OCI-LY7 (cell line): ENCODE data around the gene EDC3. TPM values are rescaled to one million over a fixed set of nuclear protein-coding genes. Genes with fewer than 3 reads are reported as not detected.
"Not testable (repeated sequence)": the region's sequence is repeated elsewhere in the genome, so short reads cannot be mapped to it uniquely, and the experiment has no call there.

ENCODE experiments used
- BruUV-seq: library from RNA; stranded (reverse); fragments of 400-500 nt; replicated peaks from 2 replicates; lab custom pipeline; 2021; lab: Mats Ljungman, UMichigan
- CTCF ChIA-PET: fragments of 300-600 bp; sonication (Branson Sonifier 250); formaldehyde crosslinking; loops from one replicate; lab custom pipeline; 2022; ENCODE audit warnings: antibody characterized with exemption; ENCODE audit not compliant: unreplicated experiment; lab: Charles Lee
- POLR2A ChIA-PET: fragments of 300-600 bp; sonication (Branson Sonifier 250); formaldehyde crosslinking; loops from one replicate; lab custom pipeline; 2022; ENCODE audit warnings: antibody characterized with exemption; lab: Charles Lee
- DNase-seq: peaks from one replicate; pipeline ENCODE4 v3.0.0-alpha.2; 2015; ENCODE audit warnings: low spot score
- H2AFZ ChIP-seq: fragments of 200-600 bp; sonication (generic), shearing (Covaris generic); 2 replicates; pipeline ENCODE4 v1.6.1; 2014; ENCODE audit warnings: mild to moderate bottlenecking, antibody characterized with exemption, low read length, moderate library complexity
- H3K27ac ChIP-seq: fragments of 200-600 bp; sonication (generic); 2 replicates; pipeline ENCODE4 v1.5.1; 2014; ENCODE audit warnings: mixed run types, low read depth, mild to moderate bottlenecking, moderate library complexity, low read length, inconsistent platforms; ENCODE audit not compliant: poor library complexity, severe bottlenecking
- H3K36me3 ChIP-seq: fragments of 200-600 bp; sonication (generic); 2 replicates; pipeline ENCODE4 v1.6.1; 2014; ENCODE audit warnings: mild to moderate bottlenecking, antibody characterized with exemption, low read length, moderate library complexity, mixed read lengths; ENCODE audit not compliant: insufficient read depth
- H3K4me1 ChIP-seq: fragments of 200-600 bp; sonication (generic); 2 replicates; pipeline ENCODE4 v1.5.1; 2014; ENCODE audit warnings: mild to moderate bottlenecking, low read length; ENCODE audit not compliant: insufficient read depth, poor library complexity, severe bottlenecking
- H3K4me2 ChIP-seq: fragments of 200-600 bp; sonication (generic); 2 replicates; pipeline ENCODE4 v1.6.1; 2014; ENCODE audit warnings: mild to moderate bottlenecking, low read length
- H3K4me3 ChIP-seq: fragments of 200-600 bp; sonication (generic); 2 replicates; pipeline ENCODE4 v1.5.1; 2014; ENCODE audit warnings: mild to moderate bottlenecking, low read depth, low read length; ENCODE audit not compliant: poor library complexity, severe bottlenecking
- H3K79me2 ChIP-seq: fragments of 200-600 bp; sonication (generic); 2 replicates; pipeline ENCODE4 v1.6.1; 2016; ENCODE audit warnings: low read depth, mild to moderate bottlenecking, low read length, moderate library complexity, mixed read lengths; ENCODE audit not compliant: insufficient read depth
- H3K9me2 ChIP-seq: fragments of 200-600 bp; sonication (generic); 2 replicates; pipeline ENCODE4 v1.6.1; 2016; ENCODE audit warnings: mild to moderate bottlenecking, low read length, mixed read lengths; ENCODE audit not compliant: insufficient read depth
- H3K9me3 ChIP-seq: fragments of 200-600 bp; sonication (generic); 2 replicates; pipeline ENCODE4 v1.6.1; 2014; ENCODE audit warnings: mild to moderate bottlenecking, mixed run types, low read length, mixed read lengths
- H4K20me1 ChIP-seq: fragments of 200-600 bp; sonication (generic); 2 replicates; pipeline ENCODE4 v1.6.1; 2014; ENCODE audit warnings: mild to moderate bottlenecking, antibody characterized with exemption, low read length, moderate library complexity, mixed read lengths; ENCODE audit not compliant: insufficient read depth
- EZH2phosphoT487 ChIP-seq: fragments of 200-600 bp; sonication (generic); IDR thresholded peaks from 2 replicates; pipeline ENCODE4 v1.6.1; 2018; ENCODE audit warnings: low read depth, borderline replicate concordance, mild to moderate bottlenecking, mixed run types, antibody characterized with exemption, low read length, moderate library complexity, mixed read lengths
- intact Hi-C: fragments of 100-400 bp; cut with micrococcal nuclease; formaldehyde crosslinking; loops from one replicate; pipeline ENCODE4 v1.10.0; 2022; ENCODE audit not compliant: unreplicated experiment
- total RNA-seq, 2 experiments: library from RNA; depleted of rRNA in 1 of 2; stranded (reverse); fragments of >200 nt in 1 of 2; shearing (Covaris generic) in 1 of 2; gene quantifications; 2 replicates each; pipeline ENCODE4 v1.2.3, GENCODE V29; 2014 to 2022
- TF ChIP-seq, protein P1 (sequence below): fragments of 200-600 bp; sonication (generic); conservative IDR thresholded peaks from 2 replicates; pipeline ENCODE4 v1.5.1; 2014; ENCODE audit warnings: mild to moderate bottlenecking, antibody characterized with exemption, low read length, moderate library complexity, mixed read lengths

EDC3 gene
- total RNA-seq, 2 experiments from 2014 or later, result 13.4 to 51.4 TPM

DNA sequence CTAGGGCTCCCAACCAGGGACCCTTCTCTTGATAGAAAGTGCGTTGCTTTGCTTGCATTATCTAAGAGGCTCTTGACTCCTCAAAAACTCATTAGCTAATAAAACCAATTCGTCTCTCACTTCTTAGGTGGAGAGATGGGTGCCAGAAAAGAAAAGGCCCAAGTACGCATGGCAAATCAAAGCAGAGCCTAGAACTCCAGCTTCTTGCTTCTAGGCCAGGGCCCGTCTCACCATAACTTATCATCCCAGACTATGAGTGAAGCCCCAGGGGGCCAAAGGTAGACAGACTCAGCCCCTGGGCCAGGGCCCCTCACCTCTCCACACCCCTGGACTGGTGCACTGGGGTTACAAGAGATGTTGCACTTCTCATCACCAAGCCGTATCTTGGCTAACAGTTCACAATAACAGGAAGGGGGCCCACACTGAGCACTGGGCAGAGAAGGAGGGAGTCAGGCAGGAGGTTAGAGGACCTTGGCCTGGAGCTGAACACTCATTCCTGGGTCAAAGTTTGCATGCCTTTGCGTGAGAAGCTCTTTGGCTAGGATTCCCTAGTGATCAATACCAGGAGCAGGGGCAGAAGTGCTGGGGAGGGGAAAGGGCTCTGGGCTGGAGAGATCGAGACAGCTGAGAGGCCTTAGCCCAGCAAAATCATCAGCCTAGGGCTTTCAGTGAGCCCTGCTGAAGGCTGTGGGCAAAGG lies 34.9 kb upstream of the EDC3 start:
- no peak overlapping the region for H2AFZ ChIP-seq
- no peak overlapping the region for H3K27ac ChIP-seq
- CTCF ChIA-PET, result interaction anchor here (0.5 kb wide), 1 partner anchor 27 kb away, joined by 3 read pairs; no protein-coding TSS in a partner anchor
- intact Hi-C loops, result no loop called here
- no peak for DNase-seq
- POLR2A ChIA-PET, result no interaction called here
- BruUV-seq, result no TSS peak
- no peaks in the 10 kb centered on the region for H3K9me2 ChIP-seq
- no peaks in the 10 kb centered on the region for H3K36me3 ChIP-seq
- H3K4me2 ChIP-seq, result no peak overlapping the region
- no peaks in the 10 kb centered on the region; the same call in 1 of the 2 replicates for H4K20me1 ChIP-seq
- no peaks in the 10 kb centered on the region for H3K79me2 ChIP-seq
- TF ChIP-seq EZH2phosphoT487, result no peak
- TF ChIP-seq, protein P1, sequence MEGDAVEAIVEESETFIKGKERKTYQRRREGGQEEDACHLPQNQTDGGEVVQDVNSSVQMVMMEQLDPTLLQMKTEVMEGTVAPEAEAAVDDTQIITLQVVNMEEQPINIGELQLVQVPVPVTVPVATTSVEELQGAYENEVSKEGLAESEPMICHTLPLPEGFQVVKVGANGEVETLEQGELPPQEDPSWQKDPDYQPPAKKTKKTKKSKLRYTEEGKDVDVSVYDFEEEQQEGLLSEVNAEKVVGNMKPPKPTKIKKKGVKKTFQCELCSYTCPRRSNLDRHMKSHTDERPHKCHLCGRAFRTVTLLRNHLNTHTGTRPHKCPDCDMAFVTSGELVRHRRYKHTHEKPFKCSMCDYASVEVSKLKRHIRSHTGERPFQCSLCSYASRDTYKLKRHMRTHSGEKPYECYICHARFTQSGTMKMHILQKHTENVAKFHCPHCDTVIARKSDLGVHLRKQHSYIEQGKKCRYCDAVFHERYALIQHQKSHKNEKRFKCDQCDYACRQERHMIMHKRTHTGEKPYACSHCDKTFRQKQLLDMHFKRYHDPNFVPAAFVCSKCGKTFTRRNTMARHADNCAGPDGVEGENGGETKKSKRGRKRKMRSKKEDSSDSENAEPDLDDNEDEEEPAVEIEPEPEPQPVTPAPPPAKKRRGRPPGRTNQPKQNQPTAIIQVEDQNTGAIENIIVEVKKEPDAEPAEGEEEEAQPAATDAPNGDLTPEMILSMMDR, result no peak
- no peak overlapping the region for H3K4me3 ChIP-seq
- no peaks in the 10 kb centered on the region for H3K9me3 ChIP-seq
- H3K4me1 ChIP-seq, result no peaks in the 10 kb centered on the region

DNA sequence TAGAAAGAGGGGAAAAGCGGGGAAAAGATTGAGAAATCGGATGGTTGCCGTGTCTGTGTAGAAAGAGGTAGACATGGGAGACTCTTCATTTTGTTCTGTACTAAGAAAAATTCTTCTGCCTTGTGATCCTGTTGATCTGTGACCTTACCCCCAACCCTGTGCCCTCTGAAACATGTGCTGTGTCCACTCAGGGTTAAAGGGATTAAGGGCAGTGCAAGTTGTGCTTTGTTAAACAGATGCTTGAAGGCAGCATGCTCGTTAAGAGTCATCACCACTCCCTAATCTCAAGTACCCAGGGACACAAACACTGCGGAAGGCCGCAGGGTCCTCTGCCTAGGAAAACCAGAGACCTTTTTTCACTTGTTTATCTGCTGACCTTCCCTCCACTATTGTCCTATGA lies 33.5 kb upstream of the EDC3 start:
- CTCF ChIA-PET, result not testable (repeated sequence)

GRCh38 chr15:74728699-74729098 lies 32.9 kb upstream of the EDC3 start:
- H3K4me1 ChIP-seq, H3K9me3 ChIP-seq, BruUV-seq, H3K4me3 ChIP-seq, POLR2A ChIA-PET, H3K79me2 ChIP-seq, H3K9me2 ChIP-seq, DNase-seq, intact Hi-C loops, H3K4me2 ChIP-seq, H3K36me3 ChIP-seq, CTCF ChIA-PET, H2AFZ ChIP-seq, H4K20me1 ChIP-seq, H3K27ac ChIP-seq: not testable (repeated sequence)

More for the DNA sequence above, 33.5 kb upstream of the EDC3 start:
- H3K36me3 ChIP-seq, H3K4me2 ChIP-seq, BruUV-seq, H3K9me3 ChIP-seq, POLR2A ChIA-PET, intact Hi-C loops, H3K9me2 ChIP-seq, H3K4me3 ChIP-seq, H2AFZ ChIP-seq, DNase-seq, H3K4me1 ChIP-seq, H3K79me2 ChIP-seq, H4K20me1 ChIP-seq, H3K27ac ChIP-seq: not testable (repeated sequence)
